Motor neuron (in vitro differentiated cells): ENCODE data around the gene EXOC4. TPM values are rescaled to one million over a fixed set of nuclear protein-coding genes. Genes with fewer than 3 reads are reported as not detected.

Source experiments
- ATAC-seq, 8 experiments: fragments of 200-7000 bp; cut with Tn5 transposase; replicated peaks in 6 of 8; 2 replicates each; pipeline ENCODE4 v1.8.0; 2021; ENCODE audit warnings: mild to moderate bottlenecking in 8 of 8, moderate library complexity in 8 of 8
- H3K27ac ChIP-seq, 2 donors: fragments of 250-450 bp; sonication (Bioruptor Pico); 2 replicates each; pipeline ENCODE4 v1.9.0; 2021; ENCODE audit warnings: antibody characterized with exemption in 2 of 2, mild to moderate bottlenecking in 2 of 2, moderate library complexity in 1 of 2
- H3K4me1 ChIP-seq, 2 donors: fragments of 250-450 bp; sonication (Bioruptor Pico); replicated peaks in 1 of 2; 2 replicates each; pipeline ENCODE4 v1.6.1; 2021; ENCODE audit warnings: antibody characterized with exemption in 2 of 2, mild to moderate bottlenecking in 2 of 2, moderate library complexity in 1 of 2
- H3K4me3 ChIP-seq, 5 donors: fragments of 250-450 bp; sonication (Bioruptor Pico); 2 replicates each; pipeline ENCODE4 v1.9.0; 2021; ENCODE audit warnings: antibody characterized with exemption in 5 of 5, mild to moderate bottlenecking in 5 of 5, moderate library complexity in 4 of 5
- WGBS, 10 experiments: fragments of 450-650 bp; shearing (Covaris generic); methylation state at CpG; one replicate each; pipeline ENCODE4 v1.0.0; 2022; 5-methylcytosine and 5-hydroxymethylcytosine counted together
- in situ Hi-C, 9 experiments: fragments of 400-800 bp; cut with MboI; loops; one replicate each; pipeline ENCODE4 v1.15.0; 2021; ENCODE audit warnings: low sequenced_read_pairs in 9 of 9, low pct_unique_long_range_greater_than_20kb in 2 of 9; ENCODE audit not compliant: unreplicated experiment in 9 of 9
- total RNA-seq, 8 experiments: library from RNA; unstranded; fragments of 300-600 nt; gene quantifications; 2 replicates each; pipeline versions ENCODE4 v1.2.3 to v1.2.4, GENCODE V29; 2022

Gene EXOC4
- total RNA-seq, 8 experiments from 2014 or later, result 47.7 to 103 (median 60.2) TPM

DNA sequence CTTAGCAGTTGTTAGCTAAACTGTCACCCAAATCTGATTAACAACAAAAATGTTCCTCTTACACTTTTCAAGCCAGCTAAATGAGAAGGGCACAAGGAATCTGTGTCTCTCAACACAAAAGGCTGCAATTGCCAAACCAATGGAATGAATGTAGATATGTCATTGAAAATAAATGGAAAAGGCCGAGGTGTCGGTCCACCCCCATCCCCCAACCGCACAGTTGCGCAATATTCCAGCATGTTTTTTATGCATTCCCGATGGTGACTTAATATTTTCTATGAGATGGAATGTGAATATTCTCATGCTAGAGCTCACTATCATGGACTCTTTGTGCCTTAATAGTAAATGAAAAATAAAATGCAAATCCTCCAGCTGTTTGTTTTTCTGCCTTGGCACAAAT, 692.6 kb downstream of the EXOC4 start:
- in situ Hi-C loops, result no loop called here

DNA sequence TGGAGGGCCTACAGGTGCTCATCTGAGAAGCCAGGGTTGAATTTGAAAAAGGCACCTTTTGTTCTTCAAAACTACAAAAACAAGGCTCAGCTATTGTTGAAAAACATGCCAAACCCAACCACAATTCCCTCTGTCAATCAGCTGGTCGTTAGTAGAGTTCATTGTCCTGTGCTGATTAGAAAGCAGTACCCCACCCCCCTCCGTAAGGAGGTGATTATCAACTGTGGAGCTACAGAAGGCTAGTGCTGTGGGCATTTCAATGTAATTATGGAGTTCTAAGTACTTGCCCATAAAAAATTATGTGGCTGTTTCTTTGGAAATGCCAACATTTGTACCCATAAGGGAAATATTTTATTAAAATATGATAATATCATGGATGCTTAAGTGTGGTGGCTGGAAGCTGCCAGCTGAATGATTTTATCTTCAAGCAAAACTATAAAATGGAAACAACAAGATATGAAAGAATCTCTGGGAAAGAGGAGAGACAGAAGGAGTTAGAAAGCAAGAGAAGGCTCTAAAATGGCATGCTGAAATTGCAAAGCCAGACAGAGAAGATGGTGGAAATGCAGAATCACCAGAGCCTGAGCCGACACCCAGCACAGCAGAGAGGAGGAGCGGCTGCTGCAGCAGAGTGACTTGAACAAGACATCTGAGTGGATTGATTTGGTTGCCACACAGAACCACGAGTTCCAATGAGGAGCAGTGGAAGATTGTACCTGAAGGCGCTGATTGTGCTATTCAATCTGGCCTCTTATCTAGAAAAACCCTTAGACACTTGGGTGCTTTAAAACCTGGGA, 694.8 kb downstream of the EXOC4 start:
- no peak overlapping the region for H3K4me3 ChIP-seq
- H3K4me1 ChIP-seq, result peaks cover 7 to 13% of the 10 kb centered on the region in 2 donors
- in situ Hi-C loops, result no loop called here
- ATAC-seq, result peak in 3 of 8 experiments; percentile 37 to 73 (median 52)
- WGBS, 10 experiments, result 53 to 100% (median 82%) methylated on average over 2 to 6 of the region's 6 CpGs; no CpG with 5 or more reads in 1 of the 10 experiments
- H3K27ac ChIP-seq, result no peak overlapping the region

More for the DNA sequence above, 692.6 kb downstream of the EXOC4 start:
- WGBS, 10 experiments, result 20 to 100% (median 83%) methylated on average over 1 to 5 of the region's 5 CpGs; no CpG with 5 or more reads in 4 of the 10 experiments
- no peak for ATAC-seq
- peaks cover 0 to 4% of the 10 kb centered on the region in 2 donors for H3K4me1 ChIP-seq
- no peak overlapping the region for H3K4me3 ChIP-seq
- H3K27ac ChIP-seq, result no peak overlapping the region

DNA sequence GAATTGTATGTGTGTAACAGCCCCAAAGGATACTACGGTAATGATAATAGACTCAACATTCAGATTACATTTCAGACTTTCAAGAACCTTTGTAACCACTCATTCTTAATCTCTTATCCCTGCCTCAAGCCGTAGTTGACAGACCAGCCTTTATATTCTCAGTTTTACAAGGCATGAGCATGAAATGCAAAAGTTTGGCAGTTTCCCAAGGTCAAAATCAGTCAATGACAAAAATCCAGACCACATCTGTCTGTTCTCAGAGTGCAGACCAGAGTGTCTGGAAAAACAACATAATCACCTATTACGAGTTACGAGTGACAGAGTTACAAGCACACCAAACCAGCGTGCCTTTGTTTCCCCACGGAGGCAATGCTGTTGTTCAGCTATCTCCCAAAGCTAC, 695.7 kb downstream of the EXOC4 start:
- Histone ChIP-seq H3K4me3 (no peak overlapping the region), H3K27ac (no peak overlapping the region), H3K4me1 (peaks cover 7 to 13% of the 10 kb centered on the region in 2 donors)
- in situ Hi-C loops, result no loop called here
- 71 to 100% (median 94%) methylated on average over 1 to 5 of the region's 6 CpGs for WGBS, 10 experiments
- no peak for ATAC-seq

DNA sequence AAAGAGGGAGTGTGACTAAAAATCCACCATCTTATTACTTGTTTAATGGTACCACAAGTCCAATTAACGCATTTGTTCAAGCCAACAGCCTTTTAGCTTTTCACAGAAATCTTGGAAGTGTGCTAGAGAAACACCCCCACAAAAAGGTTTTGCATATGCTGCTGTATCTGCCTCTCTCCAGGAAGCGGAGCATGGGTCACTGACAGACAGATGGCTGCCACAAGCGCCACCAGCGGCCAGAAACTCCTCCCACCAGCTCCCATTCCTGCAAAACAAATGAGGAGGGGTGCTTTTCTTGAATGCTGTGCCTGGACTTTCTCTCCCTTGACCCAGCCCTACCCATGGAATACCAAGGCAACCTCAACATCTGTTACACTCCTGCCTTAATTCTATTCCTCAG, 698.0 kb downstream of the EXOC4 start:
- peak in 5 of 8 experiments; percentile 21 to 84 (median 66) for ATAC-seq
- Histone ChIP-seq H3K4me1 (peaks cover 7 to 13% of the 10 kb centered on the region in 2 donors), H3K4me3 (no peak overlapping the region), H3K27ac (peak overlapping the region in 1 of 2 donors; percentile 20)
- in situ Hi-C loops, result no loop called here
- WGBS, 10 experiments, result 27 to 70% (median 53%) methylated on average over 1 to 4 of the region's 4 CpGs; no CpG with 5 or more reads in 6 of the 10 experiments

DNA sequence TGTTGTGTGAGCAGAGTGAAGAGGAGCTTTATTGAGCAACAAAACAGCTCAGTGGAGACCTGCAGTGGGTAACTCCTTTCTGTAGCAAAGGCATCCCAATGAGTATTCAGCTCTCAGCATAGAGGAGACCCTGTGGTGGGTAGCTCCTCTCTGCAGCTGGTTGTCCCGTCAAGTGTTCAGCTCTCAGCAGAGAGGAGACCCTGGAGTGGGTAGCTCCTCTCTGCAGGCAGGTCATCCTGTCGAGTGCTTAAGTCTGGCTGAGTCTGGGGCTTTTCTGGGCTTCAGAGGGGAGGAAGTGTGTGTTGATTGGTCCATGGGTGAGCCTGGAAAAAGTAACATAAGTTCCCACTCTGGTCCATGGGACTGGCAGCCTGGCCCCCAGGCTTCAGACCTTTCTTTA, 702.3 kb downstream of the EXOC4 start:
- WGBS, 10 experiments, result 50% methylated on average over 1 of the region's 2 CpGs; no CpG with 5 or more reads in 9 of the 10 experiments
- peaks cover 7 to 12% of the 10 kb centered on the region in 2 donors for H3K4me1 ChIP-seq
- H3K4me3 ChIP-seq, result no peak overlapping the region
- in situ Hi-C loops, result no loop called here
- ATAC-seq, result no peak
- H3K27ac ChIP-seq, result no peak overlapping the region

DNA sequence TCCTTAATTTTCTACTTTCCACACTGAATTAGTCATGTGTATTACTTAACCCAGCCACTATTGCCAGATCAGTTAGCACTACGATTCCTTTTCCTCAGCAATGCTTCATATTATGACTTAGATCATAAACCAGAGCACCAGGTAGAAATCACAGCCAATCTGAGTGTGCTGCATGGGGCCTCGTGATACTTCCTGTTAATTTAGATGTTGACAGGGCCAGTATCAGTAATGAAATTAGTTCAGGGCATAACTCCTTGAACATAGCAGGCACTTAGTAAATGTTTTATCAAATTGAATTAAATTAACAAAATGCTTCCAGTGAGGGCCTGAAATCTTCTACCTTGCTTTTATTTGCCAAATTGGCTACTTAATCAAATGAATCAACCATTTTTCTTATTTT, 705.0 kb downstream of the EXOC4 start:
- peak in 3 of 8 experiments; percentile 14 to 76 (median 31) for ATAC-seq

DNA sequence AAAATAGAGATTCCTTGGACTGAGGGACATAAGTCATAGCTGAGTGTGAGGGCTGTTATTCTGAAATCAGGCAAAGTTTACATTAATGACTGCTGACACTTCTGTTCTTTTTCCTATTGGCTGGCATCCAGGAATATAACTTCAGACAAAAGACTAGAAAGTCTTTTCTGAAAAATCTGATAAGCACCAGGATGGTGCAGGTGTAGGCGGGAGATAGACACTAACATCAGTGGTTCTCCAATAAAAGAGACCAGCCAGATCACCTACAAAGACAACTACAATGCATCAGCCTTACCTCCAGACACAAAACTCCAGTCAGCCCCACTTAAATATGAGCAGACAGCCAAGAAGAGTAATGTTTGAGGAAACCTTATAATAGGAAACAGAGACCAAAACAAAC, 705.9 kb downstream of the EXOC4 start:
- Histone ChIP-seq H3K27ac (no peak overlapping the region), H3K4me1 (no peaks in the 10 kb centered on the region), H3K4me3 (no peak overlapping the region)
- 71 to 100% (median 91%) methylated on average over 1 of the region's 1 CpG; no CpG with 5 or more reads in 3 of the 10 experiments for WGBS, 10 experiments
- in situ Hi-C loops, result no loop called here
- no peak for ATAC-seq

More for the DNA sequence above, 705.0 kb downstream of the EXOC4 start:
- Histone ChIP-seq H3K4me1 (no peaks in the 10 kb centered on the region), H3K27ac (no peak overlapping the region), H3K4me3 (no peak overlapping the region)
- 40 to 100% (median 81%) methylated on average over 1 to 2 of the region's 2 CpGs; no CpG with 5 or more reads in 1 of the 10 experiments for WGBS, 10 experiments
- in situ Hi-C loops, result no loop called here

DNA sequence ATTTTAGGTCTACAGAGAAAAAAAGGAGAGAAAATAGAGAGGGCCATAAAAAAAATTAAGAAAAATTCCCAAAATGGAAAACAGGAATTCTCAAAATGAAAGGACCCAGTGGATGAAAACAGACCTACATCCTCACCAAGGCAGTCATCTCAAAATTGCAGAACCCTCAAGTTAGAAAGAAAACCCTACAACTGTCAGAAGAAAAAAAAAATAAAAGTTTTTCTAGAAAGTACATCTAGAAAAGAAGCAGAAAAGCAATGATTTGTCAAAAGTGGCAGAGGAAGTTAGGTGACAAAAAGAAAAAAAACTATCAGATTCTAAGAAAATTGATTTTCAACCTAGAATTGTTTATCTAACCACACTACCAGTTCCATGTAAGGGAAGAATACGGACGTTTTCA, 706.6 kb downstream of the EXOC4 start:
- WGBS, 10 experiments, result 65 to 100% (median 89%) methylated on average over 1 to 2 of the region's 2 CpGs; no CpG with 5 or more reads in 1 of the 10 experiments
- Histone ChIP-seq H3K4me1 (no peaks in the 10 kb centered on the region), H3K4me3 (no peak overlapping the region), H3K27ac (no peak overlapping the region)
- in situ Hi-C loops, result no loop called here
- no peak for ATAC-seq

DNA sequence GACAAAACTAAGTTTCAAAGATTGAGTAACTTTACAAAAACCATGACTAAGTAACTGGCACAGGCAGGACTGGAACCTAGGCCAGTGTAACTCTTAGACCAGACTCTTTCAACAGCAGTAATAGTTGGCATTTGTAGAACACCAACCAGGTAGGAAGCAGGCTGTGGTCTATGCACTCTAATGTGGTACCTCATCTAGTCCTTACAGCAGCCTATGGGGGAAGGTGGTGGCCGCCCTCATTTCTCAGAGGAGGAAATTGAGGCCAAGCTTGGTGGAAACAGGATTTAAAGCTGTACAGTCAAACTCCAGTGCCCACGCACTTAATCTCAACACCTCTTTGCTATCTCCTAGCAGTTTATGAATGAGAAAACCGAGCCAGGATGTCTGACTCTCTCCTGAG, 708.8 kb downstream of the EXOC4 start:
- no peaks in the 10 kb centered on the region for H3K4me1 ChIP-seq
- no peak overlapping the region for H3K27ac ChIP-seq
- 80 to 100% (median 90%) methylated on average over 1 to 2 of the region's 3 CpGs; no CpG with 5 or more reads in 5 of the 10 experiments for WGBS, 10 experiments
- no peak for ATAC-seq
- no peak overlapping the region for H3K4me3 ChIP-seq
- in situ Hi-C loops, result no loop called here

DNA sequence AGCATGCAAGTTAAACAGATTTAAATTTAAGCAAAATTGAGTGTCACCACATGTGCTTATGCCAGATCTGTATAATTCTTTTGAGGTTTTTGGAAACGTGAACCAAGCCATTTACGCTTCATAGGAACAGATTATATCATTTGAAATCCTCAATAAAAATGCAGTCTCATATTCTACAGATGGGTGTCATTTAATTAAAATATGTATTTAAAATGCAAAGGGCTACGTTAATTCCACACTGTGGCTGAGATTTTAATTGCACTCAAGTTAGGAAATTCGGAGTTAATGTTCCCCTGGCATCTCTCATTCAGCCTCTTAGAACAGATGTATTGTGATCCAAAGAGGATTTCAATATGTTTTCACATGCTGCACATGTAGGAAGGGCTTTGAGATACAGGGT, 709.8 kb downstream of the EXOC4 start:
- in situ Hi-C loops, result no loop called here

DNA sequence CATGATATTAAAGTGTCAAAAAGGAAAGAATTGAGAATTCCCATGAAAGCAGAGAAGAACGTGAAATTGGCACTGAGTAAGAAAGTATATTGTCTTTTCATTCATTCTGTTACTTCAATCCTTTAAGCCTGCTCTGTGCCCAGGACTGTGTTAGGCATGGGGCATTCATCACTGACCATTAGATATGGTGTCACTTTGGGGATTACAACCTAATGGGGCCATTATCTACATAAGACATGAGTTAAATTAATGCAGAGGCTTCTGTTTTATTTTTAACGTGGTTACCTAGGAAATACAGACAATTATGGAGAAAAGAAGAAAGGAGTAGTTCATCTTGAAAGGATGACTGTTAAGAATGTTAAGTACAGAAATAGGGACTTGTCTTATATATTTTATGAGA, 710.8 kb downstream of the EXOC4 start:
- ATAC-seq, result peak in 1 of 8 experiments; percentile 61

More for the DNA sequence above, 709.8 kb downstream of the EXOC4 start:
- H3K4me1 ChIP-seq, result no peaks in the 10 kb centered on the region
- WGBS, 10 experiments, result 0 to 100% (median 88%) methylated on average over 1 to 4 of the region's 4 CpGs; no CpG with 5 or more reads in 1 of the 10 experiments
- ATAC-seq, result peak in 1 of 8 experiments; percentile 19
- no peak overlapping the region for H3K4me3 ChIP-seq
- H3K27ac ChIP-seq, result no peak overlapping the region

DNA sequence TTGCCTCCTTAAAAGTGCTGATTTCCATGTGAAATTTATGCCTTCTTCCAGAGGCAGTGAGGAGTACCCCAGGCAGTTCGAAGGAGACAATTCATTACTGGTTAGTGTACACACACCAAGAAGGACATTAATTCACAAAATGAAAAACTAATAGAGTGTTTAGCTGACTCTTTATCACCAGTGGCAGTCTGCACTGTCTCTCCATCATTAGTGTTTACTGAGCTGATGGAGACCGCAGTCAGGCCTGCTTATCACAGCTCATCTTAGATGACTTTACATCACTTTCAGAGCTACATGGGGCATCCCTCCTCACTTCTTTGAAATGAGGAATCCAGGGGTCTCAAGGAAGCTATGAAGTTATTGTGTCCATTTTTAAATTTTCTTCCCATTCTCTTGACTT, 718.7 kb downstream of the EXOC4 start:
- Histone ChIP-seq H3K4me3 (no peak overlapping the region), H3K4me1 (peaks cover 0 to 8% of the 10 kb centered on the region in 2 donors), H3K27ac (no peak overlapping the region)
- WGBS, 10 experiments, result 0 to 100% (median 80%) methylated on average over 1 to 2 of the region's 2 CpGs; no CpG with 5 or more reads in 1 of the 10 experiments
- peak in 5 of 8 experiments; percentile 53 to 96 (median 60) for ATAC-seq
- in situ Hi-C loops, result no loop called here

More for the DNA sequence above, 710.8 kb downstream of the EXOC4 start:
- H3K4me1 ChIP-seq, result no peaks in the 10 kb centered on the region
- H3K27ac ChIP-seq, result no peak overlapping the region
- in situ Hi-C loops, result no loop called here
- no peak overlapping the region for H3K4me3 ChIP-seq
- WGBS, 10 experiments, result 58 to 93% (median 73%) methylated on average over 1 to 2 of the region's 2 CpGs; no CpG with 5 or more reads in 2 of the 10 experiments

DNA sequence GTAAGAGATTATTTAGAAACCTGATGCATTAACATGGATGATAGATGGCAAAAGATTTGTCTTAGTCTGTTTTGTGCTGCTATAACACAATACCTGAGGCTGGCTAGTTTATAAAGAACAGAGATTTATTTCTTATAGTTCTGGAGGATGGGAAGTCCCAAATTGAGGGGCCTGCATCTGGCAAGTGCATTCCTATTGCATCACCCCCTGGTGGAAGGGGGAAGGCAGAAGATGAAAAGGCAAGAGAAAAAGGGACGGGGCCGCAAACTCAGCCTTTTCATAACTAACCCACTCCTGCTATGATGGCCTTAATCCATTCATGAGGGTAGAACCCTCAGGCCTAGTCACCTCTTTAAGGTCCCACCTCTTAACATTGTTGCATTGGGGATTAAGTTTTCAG, 720.8 kb downstream of the EXOC4 start:
- Histone ChIP-seq H3K4me3 (no peak overlapping the region), H3K4me1 (peaks cover 0 to 8% of the 10 kb centered on the region in 2 donors), H3K27ac (no peak overlapping the region)
- no peak for ATAC-seq
- in situ Hi-C loops, result no loop called here
- 80 to 90% methylated on average over 1 to 2 of the region's 2 CpGs; no CpG with 5 or more reads in 8 of the 10 experiments for WGBS, 10 experiments
